ENCODE results near the gene CEBPB. TPM values are rescaled to one million over a fixed set of nuclear protein-coding genes. Genes with fewer than 3 reads are reported as not detected.

CEBPB gene
- total and polyA plus RNA-seq, 2 donors (not counting 1 experiment from before 2014, with no cell fraction given) = 21.0 to 106 TPM

DNA sequence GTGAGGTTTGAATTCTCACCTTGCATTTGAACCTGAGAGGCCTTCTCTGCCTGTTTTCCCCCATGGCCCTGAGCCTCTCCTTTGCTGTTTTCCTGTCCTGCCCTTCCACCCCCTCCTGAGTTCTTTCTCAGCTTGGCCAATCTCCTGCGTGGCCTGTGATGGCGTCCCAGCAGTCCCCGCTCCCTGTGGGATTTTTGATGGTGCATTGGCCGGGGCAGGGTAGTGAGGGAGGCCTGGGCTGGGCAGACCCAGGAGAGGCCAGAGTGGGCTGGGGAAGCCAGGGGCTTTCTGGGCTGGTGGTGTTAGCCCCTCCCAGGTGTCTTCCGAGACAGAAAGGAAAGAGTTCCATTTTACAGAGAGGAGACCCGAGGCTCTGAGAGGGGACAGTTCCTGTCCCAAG is 6.3 kb downstream of the CEBPB start:
- Histone ChIP-seq H3K27me3 (ENCODE audit: control insufficient read depth, insufficient read depth, low read length) (no peaks in the 10 kb centered on the region), H3K79me2 (ENCODE audit: control insufficient read depth, insufficient read depth, low read length) (peaks cover 34% of the 10 kb centered on the region)
- DNase-seq (ENCODE audit: low read depth in 2 of 2) = no peak

DNA sequence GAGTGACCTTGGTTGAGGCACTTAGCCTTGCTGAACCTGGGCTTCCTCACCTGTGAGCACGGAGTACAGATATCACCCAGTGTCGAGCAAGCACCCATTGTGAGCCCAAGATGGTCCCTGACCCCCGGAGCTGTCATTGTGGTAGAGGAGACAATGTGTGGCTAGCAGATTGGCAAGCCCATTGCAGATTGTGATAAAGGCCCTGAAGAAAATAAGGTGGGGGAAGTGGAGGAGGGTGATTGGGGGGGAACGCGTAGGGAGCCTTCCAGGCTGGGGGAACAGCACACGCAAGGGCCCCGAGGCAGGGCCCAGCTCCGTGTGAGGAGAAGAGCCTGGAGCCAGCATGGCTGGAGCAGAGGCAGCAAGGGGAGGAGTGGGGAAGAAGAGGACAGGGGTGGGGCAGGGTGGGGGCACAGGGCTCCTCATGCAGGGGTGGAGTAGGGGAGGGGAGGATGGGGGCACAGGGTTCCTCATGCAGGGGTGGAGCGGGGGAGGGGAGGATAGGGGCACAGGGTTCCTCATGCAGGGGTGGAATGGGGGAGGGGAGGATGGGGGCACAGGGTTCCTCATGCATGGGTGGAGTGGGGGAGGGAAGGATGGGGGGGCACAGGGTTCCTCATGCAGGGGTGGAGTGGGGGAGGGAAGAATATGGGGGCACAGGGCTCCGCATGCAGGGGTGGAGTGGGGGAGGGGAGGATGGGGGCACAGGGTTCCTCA is 7.0 kb downstream of the CEBPB start:
- no peak for DNase-seq (ENCODE audit: low read depth in 2 of 2)
- no peak overlapping the region for H3K27ac ChIP-seq (ENCODE audit: insufficient read depth, low read length)

More for the DNA sequence above, 6.3 kb downstream of the CEBPB start:
- H3K4me3 ChIP-seq (replicated peaks in 1 of 4; ENCODE audit: control extremely low read depth in 1 of 4, insufficient read depth in 1 of 4, low read depth in 3 of 4, low read length in 4 of 4) = no peak overlapping the region
- H3K36me3 ChIP-seq (ENCODE audit: control insufficient read depth, insufficient read depth, low read length) = peaks cover 14% of the 10 kb centered on the region
- H2AFZ ChIP-seq (ENCODE audit: low read length) = no peak overlapping the region
- peaks cover 6% of the 10 kb centered on the region for H3K4me1 ChIP-seq (ENCODE audit: control insufficient read depth, extremely low read depth, insufficient read depth, low read length)
- TF ChIP-seq EZH2 (IDR thresholded peaks at IDR 0.05; ENCODE audit: low read length, missing control alignments) = no peak
- TF ChIP-seq, protein P1, sequence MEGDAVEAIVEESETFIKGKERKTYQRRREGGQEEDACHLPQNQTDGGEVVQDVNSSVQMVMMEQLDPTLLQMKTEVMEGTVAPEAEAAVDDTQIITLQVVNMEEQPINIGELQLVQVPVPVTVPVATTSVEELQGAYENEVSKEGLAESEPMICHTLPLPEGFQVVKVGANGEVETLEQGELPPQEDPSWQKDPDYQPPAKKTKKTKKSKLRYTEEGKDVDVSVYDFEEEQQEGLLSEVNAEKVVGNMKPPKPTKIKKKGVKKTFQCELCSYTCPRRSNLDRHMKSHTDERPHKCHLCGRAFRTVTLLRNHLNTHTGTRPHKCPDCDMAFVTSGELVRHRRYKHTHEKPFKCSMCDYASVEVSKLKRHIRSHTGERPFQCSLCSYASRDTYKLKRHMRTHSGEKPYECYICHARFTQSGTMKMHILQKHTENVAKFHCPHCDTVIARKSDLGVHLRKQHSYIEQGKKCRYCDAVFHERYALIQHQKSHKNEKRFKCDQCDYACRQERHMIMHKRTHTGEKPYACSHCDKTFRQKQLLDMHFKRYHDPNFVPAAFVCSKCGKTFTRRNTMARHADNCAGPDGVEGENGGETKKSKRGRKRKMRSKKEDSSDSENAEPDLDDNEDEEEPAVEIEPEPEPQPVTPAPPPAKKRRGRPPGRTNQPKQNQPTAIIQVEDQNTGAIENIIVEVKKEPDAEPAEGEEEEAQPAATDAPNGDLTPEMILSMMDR (conservative IDR thresholded peaks at IDR 0.05 in 1 of 2, IDR thresholded peaks at IDR 0.05 in 1 of 2; ENCODE audit: low read depth in 1 of 2, low read length in 2 of 2) = no peak
- no peaks in the 10 kb centered on the region for H4K20me1 ChIP-seq (ENCODE audit: control insufficient read depth, extremely low read depth, insufficient read depth, low read length)
- H3K4me2 ChIP-seq (ENCODE audit: extremely low read depth, insufficient read depth, low read length) = no peak overlapping the region
- no peak overlapping the region for H3K9ac ChIP-seq (ENCODE audit: insufficient read depth, low read length)
- no peaks in the 10 kb centered on the region for H3K9me3 ChIP-seq (ENCODE audit: control insufficient read depth, insufficient read depth, low read depth, low read length)
- H3K27ac ChIP-seq (ENCODE audit: insufficient read depth, low read length) = no peak overlapping the region

DNA sequence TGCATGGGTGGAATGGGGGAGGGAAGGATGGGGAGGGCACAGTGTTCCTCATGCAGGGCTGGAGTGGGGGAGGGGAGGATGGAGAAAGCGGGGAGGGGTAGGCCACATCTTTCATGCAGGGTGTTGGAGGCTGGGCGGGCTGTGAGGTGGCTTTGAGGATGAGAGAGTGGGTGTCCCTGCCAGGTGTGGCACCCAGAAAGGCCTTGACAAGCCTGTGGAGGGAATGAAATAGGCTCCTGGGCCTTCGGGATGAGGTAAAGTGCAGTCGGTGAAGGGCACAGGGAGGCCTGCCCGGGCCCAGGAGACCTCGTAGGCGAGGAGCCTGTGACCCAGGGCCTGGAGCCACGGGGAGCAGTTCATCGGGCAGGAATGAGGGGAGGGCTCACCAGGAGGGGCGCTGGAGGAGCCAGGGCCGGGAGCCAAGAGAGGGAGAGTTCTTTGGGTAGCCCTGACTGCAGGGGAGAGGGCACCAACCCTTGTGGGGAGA is 7.6 kb downstream of the CEBPB start:
- peaks cover 21% of the 10 kb centered on the region for H3K79me2 ChIP-seq (ENCODE audit: control insufficient read depth, insufficient read depth, low read length)
- DNase-seq (ENCODE audit: low read depth in 2 of 2) = no peak
- H3K27ac ChIP-seq (ENCODE audit: insufficient read depth, low read length) = no peak overlapping the region
- H3K4me1 ChIP-seq (ENCODE audit: control insufficient read depth, extremely low read depth, insufficient read depth, low read length) = peaks cover 6% of the 10 kb centered on the region
- no peak overlapping the region for H2AFZ ChIP-seq (ENCODE audit: low read length)
- H3K4me2 ChIP-seq (ENCODE audit: extremely low read depth, insufficient read depth, low read length) = no peak overlapping the region
- H3K9me3 ChIP-seq (ENCODE audit: control insufficient read depth, insufficient read depth, low read depth, low read length) = no peaks in the 10 kb centered on the region
- H3K4me3 ChIP-seq (replicated peaks in 1 of 4; ENCODE audit: control extremely low read depth in 1 of 4, insufficient read depth in 1 of 4, low read depth in 3 of 4, low read length in 4 of 4) = no peak overlapping the region
- no peaks in the 10 kb centered on the region for H3K27me3 ChIP-seq (ENCODE audit: control insufficient read depth, insufficient read depth, low read length)
- H4K20me1 ChIP-seq (ENCODE audit: control insufficient read depth, extremely low read depth, insufficient read depth, low read length) = no peaks in the 10 kb centered on the region
- no peak for TF ChIP-seq EZH2 (IDR thresholded peaks at IDR 0.05; ENCODE audit: low read length, missing control alignments)
- TF ChIP-seq, protein P1 (conservative IDR thresholded peaks at IDR 0.05 in 1 of 2, IDR thresholded peaks at IDR 0.05 in 1 of 2; ENCODE audit: low read depth in 1 of 2, low read length in 2 of 2) = no peak
- peaks cover 12% of the 10 kb centered on the region for H3K36me3 ChIP-seq (ENCODE audit: control insufficient read depth, insufficient read depth, low read length)
- no peak overlapping the region for H3K9ac ChIP-seq (ENCODE audit: insufficient read depth, low read length)

More for the DNA sequence above, 7.0 kb downstream of the CEBPB start:
- Histone ChIP-seq H3K36me3 (ENCODE audit: control insufficient read depth, insufficient read depth, low read length) (peaks cover 14% of the 10 kb centered on the region), H3K9me3 (ENCODE audit: control insufficient read depth, insufficient read depth, low read depth, low read length) (no peaks in the 10 kb centered on the region), H2AFZ (ENCODE audit: low read length) (no peak overlapping the region), H3K4me3 (replicated peaks in 1 of 4; ENCODE audit: control extremely low read depth in 1 of 4, insufficient read depth in 1 of 4, low read depth in 3 of 4, low read length in 4 of 4) (no peak overlapping the region), H3K4me1 (ENCODE audit: control insufficient read depth, extremely low read depth, insufficient read depth, low read length) (peaks cover 6% of the 10 kb centered on the region), H3K9ac (ENCODE audit: insufficient read depth, low read length) (no peak overlapping the region), H3K27me3 (ENCODE audit: control insufficient read depth, insufficient read depth, low read length) (no peaks in the 10 kb centered on the region), H3K4me2 (ENCODE audit: extremely low read depth, insufficient read depth, low read length) (no peak overlapping the region), H4K20me1 (ENCODE audit: control insufficient read depth, extremely low read depth, insufficient read depth, low read length) (no peaks in the 10 kb centered on the region), H3K79me2 (ENCODE audit: control insufficient read depth, insufficient read depth, low read length) (peaks cover 27% of the 10 kb centered on the region)
- TF ChIP-seq EZH2 (IDR thresholded peaks at IDR 0.05; ENCODE audit: low read length, missing control alignments) = no peak
- TF ChIP-seq, protein P1 (conservative IDR thresholded peaks at IDR 0.05 in 1 of 2, IDR thresholded peaks at IDR 0.05 in 1 of 2; ENCODE audit: low read depth in 1 of 2, low read length in 2 of 2) = no peak

All from fibroblast of lung (primary cell).